ENCODE data around the gene NOLC1. TPM values are rescaled to one million over a fixed set of nuclear protein-coding genes. Genes with fewer than 3 reads are reported as not detected.

The NOLC1 gene
- total RNA-seq, 1 experiment from 2014 or later = 168 TPM

DNA sequence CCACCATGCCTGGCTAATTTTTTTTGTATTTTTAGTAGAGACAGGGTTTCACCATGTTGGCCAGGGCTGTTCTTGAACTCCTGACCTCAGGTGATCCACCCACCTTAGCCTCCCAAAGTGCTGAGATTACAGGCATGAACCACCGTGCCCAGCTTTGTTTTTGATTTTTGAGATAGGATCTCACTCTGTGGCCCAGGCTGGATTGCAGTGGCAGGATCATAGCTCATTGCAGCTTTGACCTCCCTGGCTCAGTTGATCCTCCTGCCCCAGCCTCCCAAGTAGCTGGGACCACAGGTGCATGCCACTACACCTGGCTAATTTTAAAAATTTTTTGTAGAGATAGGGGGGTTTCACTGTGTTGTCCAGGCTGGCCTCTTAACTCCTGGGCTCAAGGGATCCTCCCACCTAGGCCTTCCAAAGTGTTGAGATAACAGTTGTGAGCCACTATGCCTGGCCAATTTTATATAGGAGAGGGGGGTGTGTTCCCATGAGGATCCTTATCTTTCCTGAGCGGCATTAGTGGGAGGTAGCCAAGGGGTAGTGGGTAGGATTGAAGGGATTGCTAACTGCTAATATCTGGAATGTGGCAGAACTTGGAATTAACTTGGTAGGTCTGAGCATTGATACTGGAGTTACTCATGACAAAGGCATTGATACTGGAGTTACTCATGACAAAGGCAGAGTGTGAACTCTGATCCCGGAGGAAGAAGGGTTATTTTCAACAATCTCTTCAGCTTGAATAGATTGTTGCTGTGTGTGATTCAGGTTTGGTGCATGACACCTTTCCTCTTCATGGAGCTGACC lies 1.0 kb upstream of the NOLC1 start:
- ChIA-PET POLR2A (interaction anchor here (0.6 to 4.2 kb wide), 20 partner anchors 8 to 310 kb away, joined by 3 to 47 read pairs (median 5); partner anchors contain the start of genes C10orf95, CUEDC2, GBF1 and LDB1), CTCF (interaction anchor here (0.6 to 1.5 kb wide), 6 partner anchors 9 to 422 kb away, joined by 3 to 4 read pairs (median 3); no protein-coding TSS in a partner anchor)
- no peak for DNase-seq (ENCODE audit: unreplicated experiment)
- TF ChIP-seq, protein P1, sequence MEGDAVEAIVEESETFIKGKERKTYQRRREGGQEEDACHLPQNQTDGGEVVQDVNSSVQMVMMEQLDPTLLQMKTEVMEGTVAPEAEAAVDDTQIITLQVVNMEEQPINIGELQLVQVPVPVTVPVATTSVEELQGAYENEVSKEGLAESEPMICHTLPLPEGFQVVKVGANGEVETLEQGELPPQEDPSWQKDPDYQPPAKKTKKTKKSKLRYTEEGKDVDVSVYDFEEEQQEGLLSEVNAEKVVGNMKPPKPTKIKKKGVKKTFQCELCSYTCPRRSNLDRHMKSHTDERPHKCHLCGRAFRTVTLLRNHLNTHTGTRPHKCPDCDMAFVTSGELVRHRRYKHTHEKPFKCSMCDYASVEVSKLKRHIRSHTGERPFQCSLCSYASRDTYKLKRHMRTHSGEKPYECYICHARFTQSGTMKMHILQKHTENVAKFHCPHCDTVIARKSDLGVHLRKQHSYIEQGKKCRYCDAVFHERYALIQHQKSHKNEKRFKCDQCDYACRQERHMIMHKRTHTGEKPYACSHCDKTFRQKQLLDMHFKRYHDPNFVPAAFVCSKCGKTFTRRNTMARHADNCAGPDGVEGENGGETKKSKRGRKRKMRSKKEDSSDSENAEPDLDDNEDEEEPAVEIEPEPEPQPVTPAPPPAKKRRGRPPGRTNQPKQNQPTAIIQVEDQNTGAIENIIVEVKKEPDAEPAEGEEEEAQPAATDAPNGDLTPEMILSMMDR (IDR thresholded peaks at IDR 0.05; ENCODE audit: unreplicated experiment) = no peak
- no peaks in the 10 kb centered on the region for H3K9me3 Mint-ChIP-seq (ENCODE audit: unreplicated experiment)
- H3K4me1 Mint-ChIP-seq (ENCODE audit: insufficient read depth, unreplicated experiment) = peaks cover 14% of the 10 kb centered on the region
- H3K36me3 Mint-ChIP-seq (ENCODE audit: insufficient read depth, unreplicated experiment) = peaks cover 63% of the 10 kb centered on the region
- H3K4me3 Mint-ChIP-seq (ENCODE audit: unreplicated experiment) = peak overlapping the region; percentile 75
- no peaks in the 10 kb centered on the region for H3K27me3 Mint-ChIP-seq (ENCODE audit: insufficient read depth, unreplicated experiment)
- peak overlapping the region; percentile 92 for H3K27ac Mint-ChIP-seq (ENCODE audit: low read depth, unreplicated experiment)
- intact Hi-C loops (cut with micrococcal nuclease) = no loop called here
- BruUV-seq (replicated peaks) = no TSS peak

GRCh38 chr10:102152545-102152890 lies 329 bp downstream of the NOLC1 start:
- TF ChIP-seq, protein P1 (IDR thresholded peaks at IDR 0.05; ENCODE audit: unreplicated experiment) = no peak
- CTCF ChIA-PET = interaction anchor here (0.6 to 1.5 kb wide), 4 partner anchors 19 to 246 kb away, joined by 3 to 4 read pairs (median 4); partner anchors contain the start of gene NFKB2
- Mint-ChIP-seq H3K9me3 (ENCODE audit: unreplicated experiment) (no peaks in the 10 kb centered on the region), H3K27ac (ENCODE audit: low read depth, unreplicated experiment) (peak overlapping the region; percentile 92), H3K4me1 (ENCODE audit: insufficient read depth, unreplicated experiment) (peaks cover 14% of the 10 kb centered on the region), H3K27me3 (ENCODE audit: insufficient read depth, unreplicated experiment) (no peaks in the 10 kb centered on the region), H3K4me3 (ENCODE audit: unreplicated experiment) (peak overlapping the region; percentile 75), H3K36me3 (ENCODE audit: insufficient read depth, unreplicated experiment) (peaks cover 63% of the 10 kb centered on the region)
- BruUV-seq (replicated peaks) = no TSS peak
- no peak for DNase-seq (ENCODE audit: unreplicated experiment)
- intact Hi-C loops (cut with micrococcal nuclease) = loop anchor here (1.0 kb wide), 1 partner anchor 20 kb away; no protein-coding TSS in a partner anchor
- POLR2A ChIA-PET = interaction anchor here (0.7 to 4.2 kb wide), 20 partner anchors 11 to 492 kb away, joined by 3 to 47 read pairs (median 6); partner anchors contain the start of genes ACTR1A, C10orf95, CUEDC2 and GBF1

DNA sequence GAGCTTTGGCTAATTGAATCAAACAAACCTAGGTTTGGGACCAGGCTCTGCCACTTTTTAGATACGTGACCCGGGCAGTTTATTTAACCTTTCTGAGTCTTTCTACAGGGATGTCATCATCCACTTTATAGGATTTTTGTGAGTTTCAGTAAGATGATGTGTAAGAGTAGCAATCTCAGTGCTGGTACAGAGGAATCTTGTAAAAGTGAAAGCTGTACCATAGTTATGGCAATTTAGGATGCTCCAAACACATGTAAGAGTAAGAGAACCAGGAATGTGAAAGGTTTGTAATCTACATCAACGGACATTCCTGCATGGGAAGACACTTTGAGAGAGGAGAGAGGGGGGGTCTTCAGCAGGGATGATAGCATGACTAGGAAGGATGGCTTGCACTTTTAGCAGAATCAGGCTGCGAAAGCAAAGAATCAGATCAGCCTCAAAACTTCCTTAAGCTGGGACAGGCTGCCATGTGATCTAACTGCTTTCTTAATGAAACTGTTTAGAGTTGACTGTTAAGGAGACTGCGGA lies 968 bp downstream of the NOLC1 start:
- peak overlapping the region; percentile 75 for H3K4me3 Mint-ChIP-seq (ENCODE audit: unreplicated experiment)
- H3K27ac Mint-ChIP-seq (ENCODE audit: low read depth, unreplicated experiment) = peak overlapping the region; percentile 92
- peak; percentile 13 for DNase-seq (ENCODE audit: unreplicated experiment)
- ChIA-PET CTCF (interaction anchor here (0.6 to 1.5 kb wide), 4 partner anchors 17 to 269 kb away, joined by 3 to 4 read pairs (median 3); no protein-coding TSS in a partner anchor), POLR2A (interaction anchor here (0.6 to 4.2 kb wide), 19 partner anchors 13 to 491 kb away, joined by 3 to 47 read pairs (median 5); partner anchors contain the start of genes ACTR1A, C10orf95, CUEDC2 and GBF1)
- H3K27me3 Mint-ChIP-seq (ENCODE audit: insufficient read depth, unreplicated experiment) = no peaks in the 10 kb centered on the region
- peaks cover 14% of the 10 kb centered on the region for H3K4me1 Mint-ChIP-seq (ENCODE audit: insufficient read depth, unreplicated experiment)
- TF ChIP-seq, protein P1 (IDR thresholded peaks at IDR 0.05; ENCODE audit: unreplicated experiment) = no peak
- no TSS peak for BruUV-seq (replicated peaks)
- H3K9me3 Mint-ChIP-seq (ENCODE audit: unreplicated experiment) = no peaks in the 10 kb centered on the region
- peaks cover 63% of the 10 kb centered on the region for H3K36me3 Mint-ChIP-seq (ENCODE audit: insufficient read depth, unreplicated experiment)
- intact Hi-C loops (cut with micrococcal nuclease) = no loop called here

Measured in MCF 10A (cell line).